HepG2 (cell line): ENCODE results near the gene RBCK1.
A peak's percentile ranks its signal among the peaks of the same experiment; 100 is the strongest.

ENCODE experiments used
- ZNF253 ChIP-seq: sonication (generic); formaldehyde crosslinking; IDR thresholded peaks from 2 replicates; pipeline ENCODE4 v1.8.0; 2022; ENCODE audit warnings: mild to moderate bottlenecking, missing genetic modification reagents, borderline replicate concordance
- TF ChIP-seq, protein P1 (sequence below): sonication (generic); formaldehyde crosslinking; IDR thresholded peaks from 2 replicates; pipeline ENCODE4 v1.5.0; 2020; ENCODE audit warnings: mild to moderate bottlenecking, missing genetic modification reagents, moderate library complexity

DNA sequence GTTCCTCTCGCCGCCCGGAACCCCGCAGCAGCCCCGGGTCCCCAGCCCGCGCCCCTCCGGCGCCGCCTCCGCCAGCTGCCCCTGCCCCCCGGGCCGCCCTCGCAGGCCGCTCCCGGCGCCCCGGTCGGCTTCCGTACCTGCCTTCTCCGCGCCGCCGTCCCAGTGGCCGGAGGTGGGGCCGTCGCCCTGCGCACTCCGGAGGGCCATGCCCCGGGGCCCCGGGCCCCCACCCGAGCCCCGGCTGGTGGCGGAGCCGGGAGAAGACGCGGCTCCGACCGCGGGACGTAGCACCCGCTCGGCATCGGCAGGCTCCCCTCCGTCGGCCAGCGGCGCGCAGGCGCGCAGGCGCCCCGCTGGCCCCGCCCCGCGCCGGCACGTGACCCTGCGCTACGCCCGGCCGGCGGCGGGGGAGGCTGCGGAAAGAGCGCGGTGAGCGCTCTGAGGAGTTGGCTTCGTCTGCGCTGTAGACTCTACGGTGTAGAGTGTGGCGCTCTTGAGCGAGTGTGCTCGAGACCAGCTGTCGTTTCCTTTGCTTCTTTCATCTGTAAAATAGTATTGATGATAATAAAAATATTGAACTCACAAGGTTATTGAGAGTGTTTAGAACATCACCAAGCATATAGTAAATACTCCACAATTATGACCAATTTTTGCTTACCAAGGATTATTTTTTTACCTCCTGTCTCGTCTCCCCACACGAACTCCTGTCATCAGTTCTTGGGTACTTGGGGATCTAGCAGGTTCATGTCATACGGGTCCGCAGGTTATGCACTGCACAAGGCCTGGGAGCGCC is 54.3 kb downstream of the RBCK1 start, which contains the start of gene TBC1D20:
- TF ChIP-seq ZNF253 (CRISPR knock-in tag) = no peak
- TF ChIP-seq, protein P1, sequence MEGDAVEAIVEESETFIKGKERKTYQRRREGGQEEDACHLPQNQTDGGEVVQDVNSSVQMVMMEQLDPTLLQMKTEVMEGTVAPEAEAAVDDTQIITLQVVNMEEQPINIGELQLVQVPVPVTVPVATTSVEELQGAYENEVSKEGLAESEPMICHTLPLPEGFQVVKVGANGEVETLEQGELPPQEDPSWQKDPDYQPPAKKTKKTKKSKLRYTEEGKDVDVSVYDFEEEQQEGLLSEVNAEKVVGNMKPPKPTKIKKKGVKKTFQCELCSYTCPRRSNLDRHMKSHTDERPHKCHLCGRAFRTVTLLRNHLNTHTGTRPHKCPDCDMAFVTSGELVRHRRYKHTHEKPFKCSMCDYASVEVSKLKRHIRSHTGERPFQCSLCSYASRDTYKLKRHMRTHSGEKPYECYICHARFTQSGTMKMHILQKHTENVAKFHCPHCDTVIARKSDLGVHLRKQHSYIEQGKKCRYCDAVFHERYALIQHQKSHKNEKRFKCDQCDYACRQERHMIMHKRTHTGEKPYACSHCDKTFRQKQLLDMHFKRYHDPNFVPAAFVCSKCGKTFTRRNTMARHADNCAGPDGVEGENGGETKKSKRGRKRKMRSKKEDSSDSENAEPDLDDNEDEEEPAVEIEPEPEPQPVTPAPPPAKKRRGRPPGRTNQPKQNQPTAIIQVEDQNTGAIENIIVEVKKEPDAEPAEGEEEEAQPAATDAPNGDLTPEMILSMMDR = peak; percentile 74
